Stomach smooth muscle (tissue), 2 donors: Measurements from ENCODE around the gene GABARAPL1.
"Not testable (repeated sequence)": the region's sequence is repeated elsewhere in the genome, so short reads cannot be mapped to it uniquely, and the experiment has no call there.

ENCODE experiments used
- H3K27ac ChIP-seq: one replicate; pipeline ENCODE4 v1.7.0; 2013; ENCODE audit warnings: mild to moderate bottlenecking, low read length, inconsistent platforms
- H3K27me3 ChIP-seq, 2 donors: one replicate each; pipeline ENCODE4 v1.7.0; 2013; ENCODE audit warnings: low read length in 2 of 2; ENCODE audit not compliant: insufficient read depth in 2 of 2, control insufficient read depth in 1 of 2
- H3K36me3 ChIP-seq, 2 donors: one replicate each; pipeline ENCODE4 v1.7.0; 2013; ENCODE audit warnings: low read length in 2 of 2; ENCODE audit not compliant: control insufficient read depth in 2 of 2, insufficient read depth in 2 of 2
- H3K4me1 ChIP-seq: one replicate; pipeline ENCODE4 v1.7.0; 2013; ENCODE audit warnings: low read length; ENCODE audit not compliant: control insufficient read depth, insufficient read depth
- H3K4me3 ChIP-seq, 2 donors: one replicate each; pipeline ENCODE4 v1.7.0; 2013; ENCODE audit warnings: low read length in 2 of 2
- H3K9ac ChIP-seq, 2 donors: one replicate each; pipeline ENCODE4 v1.7.0; 2013; ENCODE audit warnings: low read length in 2 of 2, mild to moderate bottlenecking in 1 of 2
- H3K9me3 ChIP-seq, 2 donors: one replicate each; pipeline ENCODE4 v1.7.0; 2013; ENCODE audit warnings: low read length in 2 of 2; ENCODE audit not compliant: control insufficient read depth in 2 of 2
- donor health status: healthy.
- donor health status: Pancreatic carcinoma.

The GABARAPL1 gene

GRCh38 chr12:10215436-10215835 lies 2.8 kb downstream of the GABARAPL1 start:
- no peak overlapping the region for H3K9ac ChIP-seq
- H3K9me3 ChIP-seq = no peaks in the 10 kb centered on the region
- peak overlapping the region; percentile 92 to 96 for H3K4me3 ChIP-seq
- peak overlapping the region; percentile 99 for H3K27ac ChIP-seq
- H3K4me1 ChIP-seq = peaks cover 12% of the 10 kb centered on the region
- no peaks in the 10 kb centered on the region for H3K27me3 ChIP-seq
- peaks cover 11 to 12% of the 10 kb centered on the region in 2 donors for H3K36me3 ChIP-seq

- H3K9ac ChIP-seq, H3K27me3 ChIP-seq, H3K27ac ChIP-seq, H3K9me3 ChIP-seq, H3K4me3 ChIP-seq: not testable (repeated sequence)
- Histone ChIP-seq H3K36me3 (peaks cover 15 to 17% of the 10 kb centered on the region in 2 donors), H3K4me1 (peaks cover 12% of the 10 kb centered on the region)
These were observed 3.3 kb downstream of the GABARAPL1 start for GRCh38 chr12:10215946-10216345.

- H3K36me3 ChIP-seq = peaks cover 35 to 38% of the 10 kb centered on the region in 2 donors
- peaks cover 8% of the 10 kb centered on the region for H3K4me1 ChIP-seq
- no peak overlapping the region for H3K27ac ChIP-seq
- H3K9ac ChIP-seq = no peak overlapping the region
- no peak overlapping the region for H3K4me3 ChIP-seq
- no peaks in the 10 kb centered on the region for H3K9me3 ChIP-seq
- no peaks in the 10 kb centered on the region for H3K27me3 ChIP-seq
These were observed 5.3 kb downstream of the GABARAPL1 start for GRCh38 chr12:10218021-10218420.

GRCh38 chr12:10220398-10221077 lies 7.9 kb downstream of the GABARAPL1 start:
- H3K27ac ChIP-seq = peak overlapping the region; percentile 55
- no peaks in the 10 kb centered on the region for H3K27me3 ChIP-seq
- H3K9ac ChIP-seq = peak overlapping the region in 1 of 2 donors; percentile 29
- no peak overlapping the region for H3K4me3 ChIP-seq
- H3K9me3 ChIP-seq = no peaks in the 10 kb centered on the region
- peaks cover 46 to 49% of the 10 kb centered on the region in 2 donors for H3K36me3 ChIP-seq
- H3K4me1 ChIP-seq = no peaks in the 10 kb centered on the region

- Histone ChIP-seq H3K4me1 (no peaks in the 10 kb centered on the region), H3K36me3 (peaks cover 46 to 49% of the 10 kb centered on the region in 2 donors), H3K27ac (no peak overlapping the region), H3K9me3 (no peaks in the 10 kb centered on the region), H3K27me3 (no peaks in the 10 kb centered on the region), H3K4me3 (no peak overlapping the region), H3K9ac (no peak overlapping the region)
These were observed 9.2 kb downstream of the GABARAPL1 start for GRCh38 chr12:10221846-10222245.

GRCh38 chr12:10223208-10223607 lies 10.5 kb downstream of the GABARAPL1 start:
- Histone ChIP-seq H3K27me3 (no peaks in the 10 kb centered on the region), H3K4me3 (no peak overlapping the region), H3K27ac (no peak overlapping the region), H3K4me1 (no peaks in the 10 kb centered on the region), H3K9ac (no peak overlapping the region), H3K9me3 (no peaks in the 10 kb centered on the region), H3K36me3 (peaks cover 44 to 47% of the 10 kb centered on the region in 2 donors)

GRCh38 chr12:10225426-10225825 lies 12.7 kb downstream of the GABARAPL1 start:
- H3K27me3 ChIP-seq, H3K4me1 ChIP-seq, H3K9ac ChIP-seq, H3K27ac ChIP-seq, H3K9me3 ChIP-seq, H3K4me3 ChIP-seq: not testable (repeated sequence)
- peaks cover 35 to 37% of the 10 kb centered on the region in 2 donors for H3K36me3 ChIP-seq

GRCh38 chr12:10226086-10226485 lies 13.4 kb downstream of the GABARAPL1 start:
- Histone ChIP-seq H3K4me1 (no peaks in the 10 kb centered on the region), H3K27me3 (no peaks in the 10 kb centered on the region), H3K4me3 (no peak overlapping the region), H3K36me3 (peaks cover 29 to 31% of the 10 kb centered on the region in 2 donors), H3K9ac (no peak overlapping the region), H3K9me3 (no peaks in the 10 kb centered on the region), H3K27ac (no peak overlapping the region)

- no peak overlapping the region for H3K9ac ChIP-seq
- no peak overlapping the region for H3K4me3 ChIP-seq
- H3K9me3 ChIP-seq = no peaks in the 10 kb centered on the region
- no peaks in the 10 kb centered on the region for H3K4me1 ChIP-seq
- H3K36me3 ChIP-seq = peaks cover 24% of the 10 kb centered on the region in 2 donors
- H3K27ac ChIP-seq = no peak overlapping the region
- no peaks in the 10 kb centered on the region for H3K27me3 ChIP-seq
These were observed 14.1 kb downstream of the GABARAPL1 start for GRCh38 chr12:10226731-10227130.

GRCh38 chr12:10227648-10228047 lies 15.0 kb downstream of the GABARAPL1 start:
- H3K36me3 ChIP-seq = peaks cover 15% of the 10 kb centered on the region in 2 donors
- H3K27ac ChIP-seq = no peak overlapping the region
- H3K9me3 ChIP-seq = no peaks in the 10 kb centered on the region
- H3K27me3 ChIP-seq = no peaks in the 10 kb centered on the region
- H3K4me3 ChIP-seq = no peak overlapping the region
- H3K9ac ChIP-seq = no peak overlapping the region
- H3K4me1 ChIP-seq = no peaks in the 10 kb centered on the region

- Histone ChIP-seq H3K36me3 (no peaks in the 10 kb centered on the region), H3K9ac (no peak overlapping the region), H3K4me1 (no peaks in the 10 kb centered on the region), H3K27ac (no peak overlapping the region), H3K27me3 (no peaks in the 10 kb centered on the region), H3K9me3 (no peaks in the 10 kb centered on the region), H3K4me3 (no peak overlapping the region)
These were observed 21.9 kb downstream of the GABARAPL1 start for GRCh38 chr12:10234562-10234961.
